CD14-positive monocyte (primary cell): ENCODE results near the gene KLF15. TPM values are rescaled to one million over a fixed set of nuclear protein-coding genes. Genes with fewer than 3 reads are reported as not detected.

Experiments used
- DNase-seq, 3 donors: peaks; one replicate each; pipeline ENCODE4 v3.0.0-alpha.2; 2011 to 2022
- H2AFZ ChIP-seq: 2 replicates; pipeline ENCODE4 v1.6.0; 2012; ENCODE audit warnings: mild to moderate bottlenecking, low read depth, low read length, inconsistent platforms; ENCODE audit not compliant: insufficient read depth, poor library complexity, severe bottlenecking
- H3K27ac ChIP-seq, 2 donors: 1 replicate in 1 of 2; 2 replicates in 1 of 2; pipeline ENCODE4 v1.5.1; 2012 to 2013; ENCODE audit warnings: low read length in 2 of 2, control low read depth in 1 of 2, inconsistent platforms in 1 of 2, low read depth in 1 of 2, mild to moderate bottlenecking in 1 of 2
- H3K27me3 ChIP-seq, 2 donors: one replicate each; pipeline versions ENCODE4 v1.6.0 to v1.6.1; 2011 to 2013; ENCODE audit warnings: low read length in 2 of 2; ENCODE audit not compliant: control insufficient read depth in 2 of 2, insufficient read depth in 2 of 2
- H3K36me3 ChIP-seq, 2 donors: replicated peaks in 1 of 2; 1 replicate in 1 of 2; 2 replicates in 1 of 2; pipeline versions ENCODE4 v1.5.1 to v1.6.1; 2012 to 2013; ENCODE audit warnings: low read length in 2 of 2, control low read depth in 1 of 2, inconsistent platforms in 1 of 2, mild to moderate bottlenecking in 1 of 2; ENCODE audit not compliant: insufficient read depth in 2 of 2, control insufficient read depth in 1 of 2
- H3K4me1 ChIP-seq, 2 donors: 1 replicate in 1 of 2; 2 replicates in 1 of 2; pipeline versions ENCODE4 v1.5.1 to v1.6.1; 2012 to 2013; ENCODE audit warnings: low read length in 2 of 2, control low read depth in 1 of 2, inconsistent platforms in 1 of 2, mild to moderate bottlenecking in 1 of 2, moderate library complexity in 1 of 2; ENCODE audit not compliant: insufficient read depth in 2 of 2, control insufficient read depth in 1 of 2
- H3K4me2 ChIP-seq: replicated peaks from 2 replicates; pipeline ENCODE3; 2012; ENCODE audit warnings: low read length, moderate library complexity, mild to moderate bottlenecking; ENCODE audit not compliant: poor library complexity, severe bottlenecking; ENCODE audit errors: extremely low read depth
- H3K4me3 ChIP-seq, 3 experiments: fragments of 200-600 bp in 1 of 3; sonication (generic) in 1 of 3; replicated peaks in 1 of 3; 1 replicate in 2 of 3; 2 replicates in 1 of 3; pipeline ENCODE4 v1.5.1; 2011 to 2013; ENCODE audit warnings: low read length in 3 of 3, mild to moderate bottlenecking in 3 of 3, control low read depth in 2 of 3, low read depth in 2 of 3, inconsistent platforms in 1 of 3, moderate library complexity in 1 of 3
- H3K79me2 ChIP-seq: 2 replicates; pipeline ENCODE4 v1.6.0; 2012; ENCODE audit warnings: mild to moderate bottlenecking, control low read depth, inconsistent platforms, low read length, moderate library complexity; ENCODE audit not compliant: insufficient read depth
- H3K9ac ChIP-seq: 2 replicates; pipeline ENCODE4 v1.6.0; 2017; ENCODE audit warnings: low read length, mild to moderate bottlenecking; ENCODE audit not compliant: insufficient read depth, poor library complexity, severe bottlenecking
- H3K9me3 ChIP-seq, 2 donors: replicated peaks in 1 of 2; 1 replicate in 1 of 2; 2 replicates in 1 of 2; pipeline versions ENCODE4 v1.5.1 to v1.6.1; 2012 to 2013; ENCODE audit warnings: low read length in 2 of 2, control low read depth in 1 of 2; ENCODE audit not compliant: control insufficient read depth in 1 of 2, insufficient read depth in 1 of 2
- H4K20me1 ChIP-seq: 2 replicates; pipeline ENCODE4 v1.6.0; 2012; ENCODE audit warnings: mild to moderate bottlenecking, low read length, control low read depth, moderate library complexity; ENCODE audit not compliant: insufficient read depth
- H3K27ac Mint-ChIP-seq, 7 donors: one replicate each; pipeline ENCODE4 v1.8.0; 2020; ENCODE audit warnings: mild to moderate bottlenecking in 7 of 7, mixed read lengths in 7 of 7, moderate library complexity in 6 of 7, inconsistent platforms in 2 of 7
- H3K27me3 Mint-ChIP-seq, 3 donors: one replicate each; pipeline ENCODE4 v1.8.0; 2021 to 2022; ENCODE audit warnings: low read depth in 3 of 3, mild to moderate bottlenecking in 3 of 3, mixed read lengths in 3 of 3, moderate library complexity in 3 of 3, inconsistent platforms in 1 of 3
- H3K36me3 Mint-ChIP-seq, 2 donors: one replicate each; pipeline ENCODE4 v1.8.0; 2020; ENCODE audit warnings: mixed read lengths in 2 of 2, inconsistent platforms in 1 of 2, mild to moderate bottlenecking in 1 of 2
- H3K4me1 Mint-ChIP-seq: one replicate; pipeline ENCODE4 v1.8.0; 2020; ENCODE audit warnings: mild to moderate bottlenecking, mixed read lengths
- H3K4me3 Mint-ChIP-seq, 2 donors: one replicate each; pipeline ENCODE4 v1.8.0; 2020; ENCODE audit warnings: mild to moderate bottlenecking in 2 of 2, mixed read lengths in 2 of 2, moderate library complexity in 1 of 2
- H3K9me3 Mint-ChIP-seq, 7 donors: one replicate each; pipeline ENCODE4 v1.8.0; 2020 to 2022; ENCODE audit warnings: mixed read lengths in 7 of 7, mild to moderate bottlenecking in 6 of 7, moderate library complexity in 6 of 7, inconsistent platforms in 2 of 7
- CTCF ChIP-seq: fragments of 200-600 bp; IDR thresholded peaks from one replicate; pipeline ENCODE4 v1.8.0; 2022; ENCODE audit warnings: antibody characterized with exemption, mild to moderate bottlenecking
- WGBS: methylation state at CpG from one replicate; pipeline ENCODE4 v1.1.5; 2013; ENCODE audit warnings: missing lambda C conversion rate; ENCODE audit not compliant: insufficient coverage; 5-methylcytosine and 5-hydroxymethylcytosine counted together
- intact Hi-C, 2 donors: fragments of 100-400 bp; cut with micrococcal nuclease; formaldehyde crosslinking; loops; one replicate each; pipeline versions ENCODE4 v1.15.0 to v1.15.1; 2023
- polyA plus RNA-seq, 3 donors: library from polyadenylated mRNA; depleted of rRNA in 1 of 3; unstranded in 2 of 3; stranded (reverse) in 1 of 3; fragments of 300-500 nt in 2 of 3; fragments of >200 nt in 1 of 3; fragmentation: Illumina TruSeq in 2 of 3; gene quantifications; 1 replicate in 2 of 3; 2 replicates in 1 of 3; pipeline ENCODE4 v1.2.3, GENCODE V29; 2012 to 2021

KLF15 gene
- polyA plus RNA-seq, 3 donors, result not detected

- no peaks in the 10 kb centered on the region for H3K36me3 ChIP-seq
- peaks cover 45 to 51% (median 51%) of the 10 kb centered on the region in 3 donors for H3K27me3 Mint-ChIP-seq
- H3K4me3 Mint-ChIP-seq, result peak overlapping the region in 1 of 2 donors; percentile 50
- no peak overlapping the region for H3K27ac ChIP-seq
- H3K79me2 ChIP-seq, result no peaks in the 10 kb centered on the region
- H3K9me3 ChIP-seq, result peaks cover 20 to 36% of the 10 kb centered on the region in 2 donors
- no peak overlapping the region for H2AFZ ChIP-seq
- H3K4me3 ChIP-seq, result no peak overlapping the region
- WGBS, result 94% methylated on average over 6 of the region's 6 CpGs
- H3K4me1 ChIP-seq, result peaks cover 5 to 6% of the 10 kb centered on the region in 2 donors
- no peak for DNase-seq
- peaks cover 19 to 40% (median 31%) of the 10 kb centered on the region in 7 donors for H3K9me3 Mint-ChIP-seq
- peaks cover 16 to 48% of the 10 kb centered on the region in 2 donors for H3K27me3 ChIP-seq
- TF ChIP-seq CTCF, result no peak
- H3K4me2 ChIP-seq, result no peak overlapping the region
- peaks cover 0 to 2% of the 10 kb centered on the region in 2 donors for H3K36me3 Mint-ChIP-seq
- H3K27ac Mint-ChIP-seq, result no peak overlapping the region
- no peaks in the 10 kb centered on the region for H4K20me1 ChIP-seq
- peaks cover 7% of the 10 kb centered on the region for H3K4me1 Mint-ChIP-seq
- intact Hi-C loops, result loop anchor here in 1 of 2 donors (10.0 kb wide), 1 partner anchor 471 kb away; no protein-coding TSS in a partner anchor
- no peak overlapping the region for H3K9ac ChIP-seq
Observed at GRCh38 chr3:126395846-126396513, 38.8 kb upstream of the KLF15 start.

- Mint-ChIP-seq H3K9me3 (peaks cover 17 to 30% (median 25%) of the 10 kb centered on the region in 7 donors), H3K27ac (no peak overlapping the region), H3K4me3 (peak overlapping the region in 1 of 2 donors; percentile 50), H3K27me3 (peaks cover 50 to 59% (median 55%) of the 10 kb centered on the region in 3 donors), H3K4me1 (peaks cover 6% of the 10 kb centered on the region), H3K36me3 (peaks cover 0 to 2% of the 10 kb centered on the region in 2 donors)
- no peak for DNase-seq
- Histone ChIP-seq H3K79me2 (no peaks in the 10 kb centered on the region), H3K4me1 (peaks cover 5 to 6% of the 10 kb centered on the region in 2 donors), H3K27me3 (peaks cover 16 to 48% of the 10 kb centered on the region in 2 donors), H3K4me2 (no peak overlapping the region), H4K20me1 (no peaks in the 10 kb centered on the region), H3K9me3 (peaks cover 20 to 26% of the 10 kb centered on the region in 2 donors), H3K4me3 (no peak overlapping the region), H3K36me3 (no peaks in the 10 kb centered on the region), H3K27ac (no peak overlapping the region), H2AFZ (no peak overlapping the region), H3K9ac (no peak overlapping the region)
- 13% methylated on average over 30 of the region's 30 CpGs for WGBS
- no peak for TF ChIP-seq CTCF
- intact Hi-C loops, result loop anchor here in 1 of 2 donors (10.0 kb wide), 1 partner anchor 470 kb away; no protein-coding TSS in a partner anchor
Observed at GRCh38 chr3:126394977-126395321, 37.7 kb upstream of the KLF15 start.
